Measurements from ENCODE around the gene PPFIBP1. TPM values are rescaled to one million over a fixed set of nuclear protein-coding genes. Genes with fewer than 3 reads are reported as not detected.

Gene PPFIBP1
- total and polyA plus RNA-seq, 2 of the 8 experiments (the other 6 are each of a cell fraction or from before 2014, with no cell fraction given): 7.7 to 31.3 TPM

DNA sequence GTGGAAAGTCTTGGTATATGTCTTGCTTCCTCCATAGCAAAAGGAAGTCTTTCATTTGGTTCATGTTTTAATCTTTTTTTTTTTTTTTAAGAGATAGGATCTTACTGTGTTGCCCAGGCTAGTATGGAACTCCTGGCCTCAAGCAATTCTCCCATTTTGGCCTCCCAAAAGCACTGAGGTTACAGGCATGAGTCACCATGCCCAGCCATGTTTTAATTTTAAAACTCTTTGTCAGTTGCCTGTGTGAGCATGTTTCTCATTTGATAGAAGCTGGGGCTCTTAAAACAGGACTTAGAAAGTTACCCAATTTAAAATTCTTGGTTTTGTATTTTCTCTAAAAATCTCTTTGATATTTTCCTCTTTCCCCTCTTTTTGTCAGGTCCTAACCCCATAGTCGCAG lies 127.2 kb downstream of the PPFIBP1 start (continued):
- TF ChIP-seq, protein P1, sequence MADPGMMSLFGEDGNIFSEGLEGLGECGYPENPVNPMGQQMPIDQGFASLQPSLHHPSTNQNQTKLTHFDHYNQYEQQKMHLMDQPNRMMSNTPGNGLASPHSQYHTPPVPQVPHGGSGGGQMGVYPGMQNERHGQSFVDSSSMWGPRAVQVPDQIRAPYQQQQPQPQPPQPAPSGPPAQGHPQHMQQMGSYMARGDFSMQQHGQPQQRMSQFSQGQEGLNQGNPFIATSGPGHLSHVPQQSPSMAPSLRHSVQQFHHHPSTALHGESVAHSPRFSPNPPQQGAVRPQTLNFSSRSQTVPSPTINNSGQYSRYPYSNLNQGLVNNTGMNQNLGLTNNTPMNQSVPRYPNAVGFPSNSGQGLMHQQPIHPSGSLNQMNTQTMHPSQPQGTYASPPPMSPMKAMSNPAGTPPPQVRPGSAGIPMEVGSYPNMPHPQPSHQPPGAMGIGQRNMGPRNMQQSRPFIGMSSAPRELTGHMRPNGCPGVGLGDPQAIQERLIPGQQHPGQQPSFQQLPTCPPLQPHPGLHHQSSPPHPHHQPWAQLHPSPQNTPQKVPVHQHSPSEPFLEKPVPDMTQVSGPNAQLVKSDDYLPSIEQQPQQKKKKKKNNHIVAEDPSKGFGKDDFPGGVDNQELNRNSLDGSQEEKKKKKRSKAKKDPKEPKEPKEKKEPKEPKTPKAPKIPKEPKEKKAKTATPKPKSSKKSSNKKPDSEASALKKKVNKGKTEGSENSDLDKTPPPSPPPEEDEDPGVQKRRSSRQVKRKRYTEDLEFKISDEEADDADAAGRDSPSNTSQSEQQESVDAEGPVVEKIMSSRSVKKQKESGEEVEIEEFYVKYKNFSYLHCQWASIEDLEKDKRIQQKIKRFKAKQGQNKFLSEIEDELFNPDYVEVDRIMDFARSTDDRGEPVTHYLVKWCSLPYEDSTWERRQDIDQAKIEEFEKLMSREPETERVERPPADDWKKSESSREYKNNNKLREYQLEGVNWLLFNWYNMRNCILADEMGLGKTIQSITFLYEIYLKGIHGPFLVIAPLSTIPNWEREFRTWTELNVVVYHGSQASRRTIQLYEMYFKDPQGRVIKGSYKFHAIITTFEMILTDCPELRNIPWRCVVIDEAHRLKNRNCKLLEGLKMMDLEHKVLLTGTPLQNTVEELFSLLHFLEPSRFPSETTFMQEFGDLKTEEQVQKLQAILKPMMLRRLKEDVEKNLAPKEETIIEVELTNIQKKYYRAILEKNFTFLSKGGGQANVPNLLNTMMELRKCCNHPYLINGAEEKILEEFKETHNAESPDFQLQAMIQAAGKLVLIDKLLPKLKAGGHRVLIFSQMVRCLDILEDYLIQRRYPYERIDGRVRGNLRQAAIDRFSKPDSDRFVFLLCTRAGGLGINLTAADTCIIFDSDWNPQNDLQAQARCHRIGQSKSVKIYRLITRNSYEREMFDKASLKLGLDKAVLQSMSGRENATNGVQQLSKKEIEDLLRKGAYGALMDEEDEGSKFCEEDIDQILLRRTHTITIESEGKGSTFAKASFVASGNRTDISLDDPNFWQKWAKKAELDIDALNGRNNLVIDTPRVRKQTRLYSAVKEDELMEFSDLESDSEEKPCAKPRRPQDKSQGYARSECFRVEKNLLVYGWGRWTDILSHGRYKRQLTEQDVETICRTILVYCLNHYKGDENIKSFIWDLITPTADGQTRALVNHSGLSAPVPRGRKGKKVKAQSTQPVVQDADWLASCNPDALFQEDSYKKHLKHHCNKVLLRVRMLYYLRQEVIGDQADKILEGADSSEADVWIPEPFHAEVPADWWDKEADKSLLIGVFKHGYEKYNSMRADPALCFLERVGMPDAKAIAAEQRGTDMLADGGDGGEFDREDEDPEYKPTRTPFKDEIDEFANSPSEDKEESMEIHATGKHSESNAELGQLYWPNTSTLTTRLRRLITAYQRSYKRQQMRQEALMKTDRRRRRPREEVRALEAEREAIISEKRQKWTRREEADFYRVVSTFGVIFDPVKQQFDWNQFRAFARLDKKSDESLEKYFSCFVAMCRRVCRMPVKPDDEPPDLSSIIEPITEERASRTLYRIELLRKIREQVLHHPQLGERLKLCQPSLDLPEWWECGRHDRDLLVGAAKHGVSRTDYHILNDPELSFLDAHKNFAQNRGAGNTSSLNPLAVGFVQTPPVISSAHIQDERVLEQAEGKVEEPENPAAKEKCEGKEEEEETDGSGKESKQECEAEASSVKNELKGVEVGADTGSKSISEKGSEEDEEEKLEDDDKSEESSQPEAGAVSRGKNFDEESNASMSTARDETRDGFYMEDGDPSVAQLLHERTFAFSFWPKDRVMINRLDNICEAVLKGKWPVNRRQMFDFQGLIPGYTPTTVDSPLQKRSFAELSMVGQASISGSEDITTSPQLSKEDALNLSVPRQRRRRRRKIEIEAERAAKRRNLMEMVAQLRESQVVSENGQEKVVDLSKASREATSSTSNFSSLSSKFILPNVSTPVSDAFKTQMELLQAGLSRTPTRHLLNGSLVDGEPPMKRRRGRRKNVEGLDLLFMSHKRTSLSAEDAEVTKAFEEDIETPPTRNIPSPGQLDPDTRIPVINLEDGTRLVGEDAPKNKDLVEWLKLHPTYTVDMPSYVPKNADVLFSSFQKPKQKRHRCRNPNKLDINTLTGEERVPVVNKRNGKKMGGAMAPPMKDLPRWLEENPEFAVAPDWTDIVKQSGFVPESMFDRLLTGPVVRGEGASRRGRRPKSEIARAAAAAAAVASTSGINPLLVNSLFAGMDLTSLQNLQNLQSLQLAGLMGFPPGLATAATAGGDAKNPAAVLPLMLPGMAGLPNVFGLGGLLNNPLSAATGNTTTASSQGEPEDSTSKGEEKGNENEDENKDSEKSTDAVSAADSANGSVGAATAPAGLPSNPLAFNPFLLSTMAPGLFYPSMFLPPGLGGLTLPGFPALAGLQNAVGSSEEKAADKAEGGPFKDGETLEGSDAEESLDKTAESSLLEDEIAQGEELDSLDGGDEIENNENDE (IDR thresholded peaks at IDR 0.05; ENCODE audit: insufficient replicate concordance, low read length): no peak
- no peak for TF ChIP-seq CTBP2 (IDR thresholded peaks at IDR 0.05; ENCODE audit: borderline replicate concordance, insufficient read depth, insufficient read length, low read length)

Measured in H1 (cell line).